Pancreas (tissue), 10 donors: ENCODE measurements around the gene PCSK6. TPM values are rescaled to one million over a fixed set of nuclear protein-coding genes. Genes with fewer than 3 reads are reported as not detected.

Experiments used
- ATAC-seq, 4 donors: fragments of 200-7000 bp; cut with Tn5 transposase; one replicate each; pipeline versions ENCODE4 v1.8.0 to v1.9.1; 2020; ENCODE audit warnings: mild to moderate bottlenecking in 4 of 4, moderate library complexity in 4 of 4
- DNase-seq, 6 donors: peaks; one replicate each; pipeline ENCODE4 v3.0.0-alpha.2; 2020
- FAIRE-seq: peaks from 2 replicates; lab custom pipeline; 2012; peaks lifted over from hg19 to GRCh38; lab: Jason Lieb, UNC
- H3K27ac ChIP-seq, 4 donors: fragments of 200-600 bp; sonication (generic); 1 replicate in 3 of 4; 2 replicates in 1 of 4; pipeline versions ENCODE4 v1.5.0 to v1.8.0; 2020
- H3K27me3 ChIP-seq, 4 donors: fragments of 200-600 bp; one replicate each; pipeline ENCODE4 v1.8.0; 2021
- H3K36me3 ChIP-seq, 3 donors: fragments of 200-600 bp; sonication (generic) in 1 of 3; one replicate each; pipeline versions ENCODE4 v1.5.0 to v1.8.0; 2020 to 2021
- H3K4me1 ChIP-seq, 3 donors: fragments of 200-600 bp; one replicate each; pipeline ENCODE4 v1.8.0; 2021
- H3K4me3 ChIP-seq, 4 donors: fragments of 200-600 bp; sonication (generic) in 2 of 4; one replicate each; pipeline versions ENCODE4 v1.5.0 to v1.8.0; 2020 to 2021
- H3K9me3 ChIP-seq, 4 donors: fragments of 200-600 bp; one replicate each; pipeline ENCODE4 v1.8.0; 2021
- CTCF ChIP-seq, 4 donors: fragments of 200-600 bp; sonication (generic) in 3 of 4; IDR thresholded peaks; one replicate each; pipeline versions ENCODE4 v1.5.0 to v1.8.0; 2021; ENCODE audit warnings: antibody characterized with exemption in 4 of 4
- WGBS, 2 donors: extraction: QIAGEN DNeasy Blood & Tissue Kit; methylation state at CpG; one replicate each; pipeline ENCODE4 v1.1.7; 2013; 5-methylcytosine and 5-hydroxymethylcytosine counted together
- intact Hi-C, 3 donors: fragments of 100-400 bp; cut with DNase I; formaldehyde crosslinking; loops; one replicate each; pipeline versions ENCODE4 v1.11.1 to v1.14.2; 2022
- polyA plus RNA-seq, 2 donors: library from polyadenylated mRNA; stranded (reverse); fragments of 200-250 nt; gene quantifications; one replicate each; pipeline ENCODE4 v1.2.3, GENCODE V29; 2013
- total RNA-seq, 6 donors: library from RNA; stranded (reverse); fragmentation: NEBNext Ultra II Directional in 4 of 6; extraction: Animal tissue kit (Norgen Biotek cat#: 25700) in 4 of 6; gene quantifications; one replicate each; pipeline versions ENCODE4 v1.2.1 to v1.2.4, GENCODE V29; 2021 to 2023
- donor health status: healthy with polysubstance abuse.
- donor health status: DM: no; HTN: no; CAD: no; lungs with moderate emphysema.
- donor health status: DM: no; HTN: no; CAD: no.
- donor health status: control.
- donor health status: control.
- donor health status: Bipolar disorder and iron deficiency.
- donor health status: DM: yes; HTN: yes; CAD: no.
- donor health status: DM: no; HTN: no; CAD: no.
- donor health status: DM: no; HTN: no; CAD: no.
- donor health status: DM: yes; HTN: yes; CAD: no.

The PCSK6 gene
- total and polyA plus RNA-seq, 8 donors, result 0.87 to 4.5 (median 3.0) TPM

- no peak for DNase-seq
- no peaks in the 10 kb centered on the region for H3K36me3 ChIP-seq
- no peak overlapping the region for H3K27ac ChIP-seq
- 57 to 60% methylated on average over 3 of the region's 3 CpGs for WGBS, 2 donors
- H3K27me3 ChIP-seq, result no peaks in the 10 kb centered on the region
- ATAC-seq, result no peak
- no peaks in the 10 kb centered on the region for H3K4me1 ChIP-seq
- no peak for FAIRE-seq
- no peak overlapping the region for H3K4me3 ChIP-seq
- intact Hi-C loops, result no loop called here
- no peaks in the 10 kb centered on the region for H3K9me3 ChIP-seq
- TF ChIP-seq CTCF (IDR thresholded peaks at IDR 0.05), result no peak
Measured at GRCh38 chr15:101366853-101367252, 122.7 kb downstream of the PCSK6 start.

GRCh38 chr15:101362986-101363566, 126.4 kb downstream of the PCSK6 start:
- FAIRE-seq (no peak), ATAC-seq (no peak), DNase-seq (no peak)
- no peaks in the 10 kb centered on the region for H3K27me3 ChIP-seq
- intact Hi-C loops, result no loop called here
- no peak overlapping the region for H3K27ac ChIP-seq
- no peak overlapping the region for H3K4me3 ChIP-seq
- no peaks in the 10 kb centered on the region for H3K4me1 ChIP-seq
- TF ChIP-seq CTCF (IDR thresholded peaks at IDR 0.05), result no peak
- WGBS, 2 donors, result 84 to 95% methylated on average over 8 of the region's 8 CpGs
- H3K36me3 ChIP-seq, result no peaks in the 10 kb centered on the region
- no peaks in the 10 kb centered on the region for H3K9me3 ChIP-seq

DNA sequence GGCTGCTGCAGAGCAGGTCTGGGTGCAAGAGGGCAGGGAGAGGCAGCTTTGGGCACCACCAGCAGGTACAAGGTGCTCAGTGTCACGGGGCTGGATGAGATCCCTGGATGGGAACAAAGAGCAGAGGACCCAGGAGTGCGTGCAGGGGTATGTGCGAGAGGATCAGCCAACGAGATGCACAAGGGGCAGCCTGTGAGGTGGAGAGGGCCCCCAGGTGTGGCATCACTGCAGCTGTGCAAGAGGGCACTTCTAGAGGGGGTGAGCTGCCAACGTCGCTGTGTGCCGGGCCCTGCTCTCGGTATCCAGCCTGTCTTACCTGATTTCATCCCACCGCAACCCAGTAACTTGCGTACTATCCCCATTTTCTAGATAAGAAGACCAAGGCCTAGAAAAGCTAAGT, 127.1 kb downstream of the PCSK6 start:
- H3K27ac ChIP-seq, result no peak overlapping the region
- ATAC-seq, result no peak
- no peak for FAIRE-seq
- intact Hi-C loops, result no loop called here
- H3K9me3 ChIP-seq, result no peaks in the 10 kb centered on the region
- 96 to 98% methylated on average over 10 of the region's 10 CpGs for WGBS, 2 donors
- no peak for TF ChIP-seq CTCF (IDR thresholded peaks at IDR 0.05)
- no peaks in the 10 kb centered on the region for H3K36me3 ChIP-seq
- no peaks in the 10 kb centered on the region for H3K27me3 ChIP-seq
- H3K4me3 ChIP-seq, result no peak overlapping the region
- DNase-seq, result no peak
- no peaks in the 10 kb centered on the region for H3K4me1 ChIP-seq

GRCh38 chr15:101361418-101361817, 128.1 kb downstream of the PCSK6 start:
- intact Hi-C loops, result no loop called here
- ATAC-seq (no peak), FAIRE-seq (no peak), DNase-seq (no peak)
- Histone ChIP-seq H3K36me3 (no peaks in the 10 kb centered on the region), H3K9me3 (no peaks in the 10 kb centered on the region), H3K27me3 (no peaks in the 10 kb centered on the region), H3K4me1 (no peaks in the 10 kb centered on the region), H3K4me3 (no peak overlapping the region), H3K27ac (no peak overlapping the region)
- no peak for TF ChIP-seq CTCF (IDR thresholded peaks at IDR 0.05)
- 90 to 93% methylated on average over 4 of the region's 4 CpGs for WGBS, 2 donors

DNA sequence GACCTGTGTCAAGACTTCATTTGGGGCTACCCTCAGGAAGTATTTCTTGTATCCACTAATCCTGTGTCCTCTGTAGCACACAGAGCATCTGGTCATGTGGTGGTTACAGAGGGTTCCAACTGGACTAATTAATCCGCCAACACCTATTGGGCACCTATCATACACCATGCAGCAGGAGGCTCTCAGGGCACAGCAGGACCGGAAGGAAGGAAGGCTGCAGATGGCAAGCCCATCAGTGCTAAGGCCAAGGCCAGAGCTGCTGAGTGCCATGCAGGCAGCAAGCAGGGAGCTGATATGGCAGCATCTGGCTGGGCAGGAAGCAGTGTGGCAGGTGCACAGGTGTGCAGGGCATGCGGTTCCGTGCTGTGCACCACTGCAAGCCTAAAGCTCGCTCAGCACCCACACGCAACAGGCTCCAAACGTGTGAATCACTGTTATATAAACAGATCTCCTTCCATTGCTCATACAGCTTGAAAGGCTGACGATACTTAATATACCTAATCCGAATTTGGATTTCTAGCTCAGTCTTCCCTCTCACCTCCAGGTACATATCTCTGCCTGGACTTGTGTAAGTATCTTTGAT, 130.1 kb downstream of the PCSK6 start:
- WGBS, 2 donors, result 79 to 84% methylated on average over 9 of the region's 9 CpGs
- intact Hi-C loops, result no loop called here
- DNase-seq (no peak), FAIRE-seq (no peak), ATAC-seq (no peak)
- TF ChIP-seq CTCF (IDR thresholded peaks at IDR 0.05), result no peak
- Histone ChIP-seq H3K36me3 (no peaks in the 10 kb centered on the region), H3K27ac (no peak overlapping the region), H3K4me3 (no peak overlapping the region), H3K27me3 (no peaks in the 10 kb centered on the region), H3K9me3 (no peaks in the 10 kb centered on the region), H3K4me1 (no peaks in the 10 kb centered on the region)
